ENCODE measurements around the gene AFAP1. TPM values are rescaled to one million over a fixed set of nuclear protein-coding genes. Genes with fewer than 3 reads are reported as not detected.

Gene AFAP1
- total RNA-seq, 1 donor from 2014 or later, result 0.24 TPM

GRCh38 chr4:7727749-7728148 lies 211.9 kb downstream of the AFAP1 start:
- H3K27ac Mint-ChIP-seq, result no peak overlapping the region
- no peak overlapping the region for H3K4me3 Mint-ChIP-seq
- CTCF ChIA-PET, result no interaction called here
- POLR2A ChIA-PET, result no interaction called here
- no peak for DNase-seq
- no peaks in the 10 kb centered on the region for H3K27me3 Mint-ChIP-seq
- no peak for TF ChIP-seq CTCF (IDR thresholded peaks at IDR 0.05)
- H3K4me1 Mint-ChIP-seq, result no peaks in the 10 kb centered on the region
- no peak for ATAC-seq (ENCODE audit: low read depth)
- H3K36me3 Mint-ChIP-seq (ENCODE audit: low read depth), result no peaks in the 10 kb centered on the region
- intact Hi-C loops (cut with micrococcal nuclease), result no loop called here
- peaks cover 4% of the 10 kb centered on the region for H3K9me3 Mint-ChIP-seq

GRCh38 chr4:7726665-7727413 lies 212.8 kb downstream of the AFAP1 start:
- CTCF ChIA-PET, result no interaction called here
- H3K4me1 Mint-ChIP-seq, result no peaks in the 10 kb centered on the region
- POLR2A ChIA-PET, result no interaction called here

DNA sequence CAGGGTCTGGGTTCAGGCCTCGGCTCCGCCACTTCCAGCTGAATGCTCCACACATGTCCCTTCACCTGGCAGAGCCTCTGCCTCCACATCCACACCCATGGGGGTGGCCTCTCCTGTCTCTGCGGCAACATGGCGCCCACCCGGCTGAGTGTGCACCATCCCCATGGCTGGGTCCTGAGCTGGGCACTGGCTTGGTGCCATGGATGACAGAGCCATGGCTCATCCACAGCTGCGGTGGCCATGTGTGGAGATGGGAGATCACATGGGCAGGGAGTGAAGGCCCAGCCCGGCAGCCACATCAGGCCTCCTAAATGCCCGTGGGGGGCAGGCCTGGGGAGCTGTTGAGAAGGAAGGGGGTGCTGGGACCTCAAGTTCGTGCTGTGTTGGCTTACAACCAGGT lies 213.7 kb downstream of the AFAP1 start:
- Mint-ChIP-seq H3K36me3 (ENCODE audit: low read depth) (no peaks in the 10 kb centered on the region), H3K4me1 (no peaks in the 10 kb centered on the region), H3K27ac (no peak overlapping the region), H3K4me3 (no peak overlapping the region), H3K27me3 (peaks cover 3% of the 10 kb centered on the region), H3K9me3 (peaks cover 4% of the 10 kb centered on the region)
- TF ChIP-seq CTCF (IDR thresholded peaks at IDR 0.05), result no peak
- CTCF ChIA-PET, result no interaction called here
- POLR2A ChIA-PET, result no interaction called here
- no peak for ATAC-seq (ENCODE audit: low read depth)
- no peak for DNase-seq
- intact Hi-C loops (cut with micrococcal nuclease), result no loop called here

More at GRCh38 chr4:7726665-7727413, 212.8 kb downstream of the AFAP1 start:
- ATAC-seq (ENCODE audit: low read depth) (no peak), DNase-seq (no peak)
- intact Hi-C loops (cut with micrococcal nuclease), result no loop called here
- Mint-ChIP-seq H3K36me3 (ENCODE audit: low read depth) (no peaks in the 10 kb centered on the region), H3K4me3 (no peak overlapping the region), H3K27ac (no peak overlapping the region), H3K9me3 (peaks cover 4% of the 10 kb centered on the region), H3K27me3 (peaks cover 3% of the 10 kb centered on the region)
- TF ChIP-seq CTCF (IDR thresholded peaks at IDR 0.05), result no peak

DNA sequence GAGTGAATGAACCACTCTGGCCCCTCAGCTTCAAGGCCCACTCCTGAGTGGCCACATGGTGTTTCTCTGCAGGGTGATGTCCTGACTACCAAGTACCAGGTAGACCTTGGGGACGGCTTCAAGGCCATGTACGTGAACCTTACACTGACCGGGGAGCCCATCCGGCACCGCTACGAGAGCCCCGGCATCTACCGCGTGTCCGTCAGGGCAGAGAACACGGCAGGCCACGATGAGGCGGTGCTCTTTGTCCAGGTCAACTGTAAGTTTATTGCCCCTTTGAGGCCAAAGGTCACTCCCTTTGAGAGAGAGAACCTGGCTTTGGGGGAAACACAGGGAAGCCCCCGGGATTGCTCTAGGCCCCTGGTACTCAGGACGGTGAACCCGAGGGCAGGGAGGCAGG lies 216.0 kb downstream of the AFAP1 start:
- H3K27me3 Mint-ChIP-seq, result peaks cover 5% of the 10 kb centered on the region
- H3K4me1 Mint-ChIP-seq, result no peaks in the 10 kb centered on the region
- ATAC-seq (ENCODE audit: low read depth) (no peak), DNase-seq (no peak)
- H3K4me3 Mint-ChIP-seq, result no peak overlapping the region
- H3K36me3 Mint-ChIP-seq (ENCODE audit: low read depth), result no peaks in the 10 kb centered on the region
- peaks cover 4% of the 10 kb centered on the region for H3K9me3 Mint-ChIP-seq
- intact Hi-C loops (cut with micrococcal nuclease), result no loop called here
- ChIA-PET CTCF (no interaction called here), POLR2A (no interaction called here)
- no peak overlapping the region for H3K27ac Mint-ChIP-seq
- no peak for TF ChIP-seq CTCF (IDR thresholded peaks at IDR 0.05)

GRCh38 chr4:7722766-7723387 lies 216.8 kb downstream of the AFAP1 start:
- no peak overlapping the region for H3K27ac Mint-ChIP-seq
- H3K9me3 Mint-ChIP-seq, result peaks cover 4% of the 10 kb centered on the region
- POLR2A ChIA-PET, result no interaction called here
- peaks cover 7% of the 10 kb centered on the region for H3K27me3 Mint-ChIP-seq
- CTCF ChIA-PET, result no interaction called here
- H3K36me3 Mint-ChIP-seq (ENCODE audit: low read depth), result no peaks in the 10 kb centered on the region
- no peak for DNase-seq
- no peaks in the 10 kb centered on the region for H3K4me1 Mint-ChIP-seq
- no peak overlapping the region for H3K4me3 Mint-ChIP-seq
- intact Hi-C loops (cut with micrococcal nuclease), result no loop called here
- no peak for ATAC-seq (ENCODE audit: low read depth)
- TF ChIP-seq CTCF (IDR thresholded peaks at IDR 0.05), result no peak
